PC-9 (cell line): Measurements from ENCODE around the gene LIMCH1. TPM values are rescaled to one million over a fixed set of nuclear protein-coding genes. Genes with fewer than 3 reads are reported as not detected.

Experiments
- BruUV-seq: library from RNA; stranded (reverse); fragments of 400-500 nt; replicated peaks from 2 replicates; lab custom pipeline; 2021; lab: Mats Ljungman, UMichigan
- CTCF ChIA-PET: fragments of 300-600 bp; sonication (Branson Sonifier 250); formaldehyde crosslinking; loops from one replicate; lab custom pipeline; 2022; ENCODE audit warnings: antibody characterized with exemption; lab: Charles Lee
- POLR2A ChIA-PET: fragments of 300-600 bp; sonication (Branson Sonifier 250); formaldehyde crosslinking; loops from one replicate; lab custom pipeline; 2022; ENCODE audit warnings: antibody characterized with exemption; ENCODE audit not compliant: unreplicated experiment; lab: Charles Lee
- DNase-seq, 2 experiments: peaks; one replicate each; pipeline versions ENCODE4 v3.0.0 to v3.0.0-alpha.2; 2015 to 2022; ENCODE audit warnings: mixed read lengths in 1 of 2
- H2AFZ ChIP-seq: fragments of 200-600 bp; sonication (generic); 2 replicates; pipeline ENCODE4 v1.8.1; 2017; ENCODE audit warnings: antibody characterized with exemption
- H3F3A ChIP-seq: fragments of 200-600 bp; sonication (generic); 2 replicates; pipeline ENCODE4 v1.8.1; 2017; ENCODE audit warnings: antibody characterized with exemption, mild to moderate bottlenecking, low read depth; ENCODE audit not compliant: insufficient read depth
- H3K27ac ChIP-seq: fragments of 200-600 bp; sonication (generic); 2 replicates; pipeline ENCODE4 v1.6.1; 2016; ENCODE audit warnings: mixed run types
- H3K27me3 ChIP-seq: fragments of 200-600 bp; sonication (generic); 2 replicates; pipeline ENCODE4 v1.6.1; 2016; ENCODE audit warnings: low read depth, mixed run types; ENCODE audit not compliant: insufficient read depth
- H3K36me3 ChIP-seq: fragments of 200-600 bp; sonication (generic); 2 replicates; pipeline ENCODE4 v1.6.1; 2016; ENCODE audit warnings: low read depth, mixed run types
- H3K4me1 ChIP-seq: fragments of 200-600 bp; sonication (generic); replicated peaks from 2 replicates; pipeline ENCODE4 v1.6.1; 2016; ENCODE audit warnings: mixed run types; ENCODE audit not compliant: insufficient read depth
- H3K4me2 ChIP-seq: fragments of 200-600 bp; sonication (generic); 2 replicates; pipeline ENCODE4 v1.6.1; 2017; ENCODE audit warnings: mixed run types
- H3K4me3 ChIP-seq: fragments of 200-600 bp; sonication (generic); 2 replicates; pipeline ENCODE4 v1.6.1; 2016; ENCODE audit warnings: mixed run types
- H3K79me2 ChIP-seq: fragments of 200-600 bp; sonication (generic); 2 replicates; pipeline ENCODE4 v1.6.1; 2017; ENCODE audit warnings: low read depth, mixed run types
- H3K9me2 ChIP-seq: fragments of 200-600 bp; sonication (generic); 2 replicates; pipeline ENCODE4 v1.8.1; 2017; ENCODE audit warnings: mild to moderate bottlenecking; ENCODE audit not compliant: insufficient read depth
- H3K9me3 ChIP-seq: fragments of 200-600 bp; sonication (generic); 2 replicates; pipeline ENCODE4 v1.8.1; 2016; ENCODE audit warnings: low read depth; ENCODE audit not compliant: insufficient read depth
- H4K20me1 ChIP-seq: fragments of 200-600 bp; sonication (generic); 2 replicates; pipeline ENCODE4 v1.8.1; 2017; ENCODE audit not compliant: insufficient read depth
- EZH2 ChIP-seq: fragments of 200-600 bp; sonication (generic); IDR thresholded peaks from 2 replicates; pipeline ENCODE4 v1.8.0; 2017; ENCODE audit warnings: antibody characterized with exemption, low read depth
- intact Hi-C: fragments of 100-400 bp; cut with micrococcal nuclease; formaldehyde crosslinking; loops from one replicate; pipeline ENCODE4 v1.10.0; 2022; ENCODE audit not compliant: unreplicated experiment
- total RNA-seq: library from RNA; stranded (reverse); gene quantifications from 2 replicates; pipeline ENCODE4 v1.2.3, GENCODE V29; 2021
- TF ChIP-seq, protein P1 (sequence below): fragments of 200-600 bp; sonication (generic); conservative IDR thresholded peaks from 2 replicates; pipeline ENCODE4 v1.6.1; 2017; ENCODE audit warnings: mixed run types, antibody characterized with exemption, mild to moderate bottlenecking, moderate library complexity

Gene LIMCH1
- total RNA-seq, 1 experiment from 2014 or later = 339 TPM

DNA sequence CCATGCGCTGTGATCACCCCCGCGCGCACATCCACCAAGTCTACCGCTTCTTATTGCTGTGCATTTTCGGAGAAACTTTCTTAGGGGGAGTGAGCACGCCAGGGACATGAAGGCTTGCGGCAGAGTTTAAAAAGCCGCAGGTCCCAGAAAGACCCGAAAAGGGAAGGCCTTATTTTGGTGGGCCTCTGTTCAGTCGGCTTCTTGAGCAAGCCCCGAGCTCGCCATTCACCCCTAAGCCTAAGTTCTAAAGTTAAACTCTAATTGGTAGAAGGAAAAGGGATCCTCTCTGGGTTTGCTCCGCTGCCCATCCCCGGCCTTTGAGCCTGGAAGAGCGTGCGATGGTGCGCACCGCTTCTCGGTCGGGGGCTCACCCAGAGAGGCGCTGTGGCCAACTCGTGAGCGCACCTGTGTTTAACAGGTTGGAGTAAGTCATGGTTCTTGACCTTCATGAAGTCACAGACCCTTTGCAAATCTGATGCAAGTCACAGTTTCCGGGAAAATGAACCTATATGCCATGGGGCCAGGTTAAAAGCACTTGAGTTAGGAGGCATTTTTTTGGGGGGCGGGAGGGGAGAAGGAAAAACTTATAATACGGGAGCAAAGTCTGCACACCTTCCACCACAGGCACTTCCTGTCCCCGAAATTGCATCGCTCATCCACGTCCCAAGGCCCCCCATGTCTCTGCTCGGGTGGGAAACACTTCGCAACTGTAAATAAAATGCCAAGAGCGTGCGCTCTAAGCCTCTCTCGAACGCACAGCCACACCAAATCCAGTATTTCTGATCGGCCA, 208.7 kb downstream of the LIMCH1 start:
- TF ChIP-seq EZH2 = no peak
- TF ChIP-seq, protein P1, sequence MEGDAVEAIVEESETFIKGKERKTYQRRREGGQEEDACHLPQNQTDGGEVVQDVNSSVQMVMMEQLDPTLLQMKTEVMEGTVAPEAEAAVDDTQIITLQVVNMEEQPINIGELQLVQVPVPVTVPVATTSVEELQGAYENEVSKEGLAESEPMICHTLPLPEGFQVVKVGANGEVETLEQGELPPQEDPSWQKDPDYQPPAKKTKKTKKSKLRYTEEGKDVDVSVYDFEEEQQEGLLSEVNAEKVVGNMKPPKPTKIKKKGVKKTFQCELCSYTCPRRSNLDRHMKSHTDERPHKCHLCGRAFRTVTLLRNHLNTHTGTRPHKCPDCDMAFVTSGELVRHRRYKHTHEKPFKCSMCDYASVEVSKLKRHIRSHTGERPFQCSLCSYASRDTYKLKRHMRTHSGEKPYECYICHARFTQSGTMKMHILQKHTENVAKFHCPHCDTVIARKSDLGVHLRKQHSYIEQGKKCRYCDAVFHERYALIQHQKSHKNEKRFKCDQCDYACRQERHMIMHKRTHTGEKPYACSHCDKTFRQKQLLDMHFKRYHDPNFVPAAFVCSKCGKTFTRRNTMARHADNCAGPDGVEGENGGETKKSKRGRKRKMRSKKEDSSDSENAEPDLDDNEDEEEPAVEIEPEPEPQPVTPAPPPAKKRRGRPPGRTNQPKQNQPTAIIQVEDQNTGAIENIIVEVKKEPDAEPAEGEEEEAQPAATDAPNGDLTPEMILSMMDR = no peak
- CTCF ChIA-PET = no interaction called here
- Histone ChIP-seq H3F3A (no peaks in the 10 kb centered on the region), H3K27me3 (peaks cover 71% of the 10 kb centered on the region; the same call in 1 of the 2 replicates), H3K4me2 (no peak overlapping the region), H3K9me3 (no peaks in the 10 kb centered on the region), H3K4me1 (no peaks in the 10 kb centered on the region), H3K9me2 (no peaks in the 10 kb centered on the region), H4K20me1 (no peaks in the 10 kb centered on the region), H3K27ac (no peak overlapping the region), H3K79me2 (no peaks in the 10 kb centered on the region), H3K4me3 (no peak overlapping the region), H2AFZ (no peak overlapping the region), H3K36me3 (no peaks in the 10 kb centered on the region)
- intact Hi-C loops = no loop called here
- no TSS peak for BruUV-seq
- POLR2A ChIA-PET = no interaction called here
- DNase-seq = no peak

DNA sequence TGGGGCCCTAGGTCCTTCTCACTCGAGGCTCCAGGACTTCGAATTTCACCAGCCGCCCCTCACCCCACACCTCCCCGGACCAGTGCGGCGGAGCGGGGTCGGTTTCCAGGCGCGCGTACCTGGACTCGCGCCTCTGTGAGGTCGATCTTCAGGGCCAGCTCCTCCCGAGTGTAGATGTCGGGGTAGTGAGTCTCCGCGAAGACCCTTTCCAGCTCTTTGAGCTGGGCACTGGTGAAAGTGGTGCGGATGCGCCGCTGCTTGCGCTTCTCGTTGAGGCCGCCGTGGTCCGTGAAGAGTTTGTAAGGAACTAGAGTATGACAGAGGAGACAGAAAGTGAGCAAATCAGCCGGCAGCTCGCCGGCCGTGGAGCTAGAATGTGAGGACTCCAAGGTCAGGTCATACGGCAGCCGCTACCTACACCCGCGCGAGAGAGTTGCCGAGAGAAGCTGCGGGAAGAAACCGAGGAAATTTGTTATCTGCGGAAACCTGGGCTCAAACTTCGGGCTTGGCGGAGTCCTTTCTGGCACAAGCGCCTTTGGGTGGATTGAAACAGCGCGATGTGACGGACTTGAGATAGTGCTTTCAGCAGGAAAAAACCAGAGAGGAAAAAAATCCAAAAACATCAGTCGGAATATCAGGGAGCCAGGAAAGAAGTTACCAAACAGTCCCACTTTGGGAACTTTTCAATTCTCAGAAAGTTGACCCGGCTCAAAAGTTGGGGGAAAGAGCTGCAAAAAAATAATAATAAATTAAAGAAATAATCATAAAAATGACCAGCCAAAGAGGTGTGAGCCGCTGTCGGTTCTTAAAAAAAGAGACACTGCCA, 209.5 kb downstream of the LIMCH1 start:
- POLR2A ChIA-PET = no interaction called here
- no peak for DNase-seq
- Histone ChIP-seq H3F3A (no peaks in the 10 kb centered on the region), H3K4me2 (no peak overlapping the region), H2AFZ (no peak overlapping the region), H3K4me1 (no peaks in the 10 kb centered on the region), H3K79me2 (no peaks in the 10 kb centered on the region), H3K4me3 (no peak overlapping the region), H3K27ac (no peak overlapping the region), H3K9me2 (no peaks in the 10 kb centered on the region), H4K20me1 (no peaks in the 10 kb centered on the region), H3K9me3 (no peaks in the 10 kb centered on the region), H3K36me3 (no peaks in the 10 kb centered on the region), H3K27me3 (peaks cover 76% of the 10 kb centered on the region; the same call in 1 of the 2 replicates)
- no peak for TF ChIP-seq EZH2
- intact Hi-C loops = no loop called here
- no TSS peak for BruUV-seq
- CTCF ChIA-PET = interaction anchor here (0.6 kb wide), 1 partner anchor 1321 kb away, joined by 3 read pairs; no protein-coding TSS in a partner anchor

DNA sequence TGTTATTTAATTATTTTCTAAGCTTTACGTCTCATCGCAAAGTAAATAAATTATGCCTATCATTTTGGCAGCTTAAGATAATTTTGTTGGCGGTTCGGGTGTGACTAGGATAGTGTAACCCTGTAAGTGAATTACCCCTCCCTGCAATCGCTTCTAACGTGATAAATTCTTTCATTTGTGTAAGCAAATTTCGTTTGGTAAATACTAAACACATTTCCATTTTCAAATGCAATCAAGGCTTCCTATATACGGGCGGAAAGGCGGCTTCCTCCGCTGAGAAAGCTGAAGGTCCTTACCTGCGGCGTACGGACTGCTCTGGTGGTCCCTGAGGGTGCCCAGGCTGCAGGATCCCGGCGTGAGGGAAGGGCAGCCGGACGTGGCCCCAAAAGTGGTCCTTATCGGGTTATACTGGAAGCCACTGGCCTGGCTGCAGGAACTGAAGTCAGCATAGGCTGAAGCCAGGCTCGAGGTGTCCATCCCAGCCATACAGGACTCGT, 210.2 kb downstream of the LIMCH1 start:
- Histone ChIP-seq H4K20me1 (no peaks in the 10 kb centered on the region), H3F3A (no peaks in the 10 kb centered on the region), H3K4me1 (no peaks in the 10 kb centered on the region), H3K27ac (no peak overlapping the region), H3K9me2 (no peaks in the 10 kb centered on the region), H3K4me3 (no peak overlapping the region), H3K9me3 (no peaks in the 10 kb centered on the region), H3K79me2 (no peaks in the 10 kb centered on the region), H2AFZ (no peak overlapping the region), H3K36me3 (no peaks in the 10 kb centered on the region), H3K27me3 (peaks cover 79% of the 10 kb centered on the region), H3K4me2 (no peak overlapping the region)
- intact Hi-C loops = no loop called here
- ChIA-PET CTCF (interaction anchor here (0.6 kb wide), 1 partner anchor 1321 kb away, joined by 3 read pairs; no protein-coding TSS in a partner anchor), POLR2A (no interaction called here)
- no peak for DNase-seq
- TF ChIP-seq, protein P1 = no peak
- TF ChIP-seq EZH2 = no peak
- no TSS peak for BruUV-seq
